HEK293T (cell line): Measurements from ENCODE around the gene MXRA7.
"Not testable (repeated sequence)": the region's sequence is repeated elsewhere in the genome, so short reads cannot be mapped to it uniquely, and the experiment has no call there.

ENCODE experiments used
- CTCF ChIA-PET: fragments of 350-600 bp; formaldehyde crosslinking; extraction: SDS; loops from one replicate; lab custom pipeline; 2021; ENCODE audit warnings: antibody characterized with exemption, inconsistent platforms; lab: Yijun Ruan, JAX
- POLR2A ChIA-PET: fragments of 350-600 bp; formaldehyde crosslinking; extraction: SDS; loops from one replicate; lab custom pipeline; 2020; ENCODE audit warnings: antibody characterized with exemption, inconsistent platforms; lab: Yijun Ruan, JAX
- DNase-seq: peaks from one replicate; pipeline ENCODE4 v3.0.0; 2012; ENCODE audit warnings: mixed read lengths; ENCODE audit errors: extremely low spot score
- ARNT ChIP-seq: fragments of 450-650 bp; IDR thresholded peaks from 2 replicates; pipeline ENCODE4 v1.6.1; 2017; ENCODE audit warnings: mild to moderate bottlenecking
- BHLHE40 ChIP-seq: fragments of 450-650 bp; IDR thresholded peaks from 2 replicates; pipeline ENCODE4 v1.6.1; 2016; ENCODE audit warnings: mild to moderate bottlenecking, moderate library complexity, borderline replicate concordance
- CTBP1 ChIP-seq: fragments of 450-650 bp; IDR thresholded peaks from 2 replicates; pipeline ENCODE4 v1.6.1; 2016; ENCODE audit warnings: borderline replicate concordance
- ELF4 ChIP-seq: fragments of 450-650 bp; IDR thresholded peaks from 2 replicates; pipeline ENCODE4 v1.6.1; 2017; ENCODE audit warnings: antibody characterized with exemption
- FOXA1 ChIP-seq: fragments of 450-650 bp; IDR thresholded peaks from 2 replicates; pipeline ENCODE4 v1.6.1; 2016; ENCODE audit warnings: mild to moderate bottlenecking
- FOXK2 ChIP-seq: fragments of 450-650 bp; IDR thresholded peaks from 2 replicates; pipeline ENCODE4 v1.6.1; 2016; ENCODE audit warnings: mild to moderate bottlenecking
- FOXM1 ChIP-seq: fragments of 450-650 bp; IDR thresholded peaks from 2 replicates; pipeline ENCODE4 v1.6.1; 2017; ENCODE audit warnings: mild to moderate bottlenecking, borderline replicate concordance
- HDGF ChIP-seq: fragments of 450-650 bp; IDR thresholded peaks from 2 replicates; pipeline ENCODE4 v1.6.1; 2017; ENCODE audit warnings: antibody characterized with exemption, borderline replicate concordance
- L3MBTL2 ChIP-seq: fragments of 450-650 bp; conservative IDR thresholded peaks from 2 replicates; pipeline ENCODE4 v1.6.1; 2016; ENCODE audit warnings: mild to moderate bottlenecking
- LEF1 ChIP-seq: fragments of 450-650 bp; IDR thresholded peaks from 2 replicates; pipeline ENCODE4 v1.6.1; 2017; ENCODE audit warnings: mild to moderate bottlenecking, borderline replicate concordance
- NFRKB ChIP-seq: fragments of 450-650 bp; IDR thresholded peaks from 2 replicates; pipeline ENCODE4 v1.6.1; 2016; ENCODE audit warnings: mild to moderate bottlenecking, moderate library complexity
- PKNOX1 ChIP-seq: fragments of 450-650 bp; IDR thresholded peaks from 2 replicates; pipeline ENCODE4 v1.6.1; 2016
- SP1 ChIP-seq: fragments of 450-650 bp; IDR thresholded peaks from 2 replicates; pipeline ENCODE4 v1.6.1; 2017
- SUZ12 ChIP-seq: fragments of 450-650 bp; IDR thresholded peaks from 2 replicates; pipeline ENCODE4 v1.6.1; 2016; ENCODE audit warnings: mild to moderate bottlenecking
- TARDBP ChIP-seq: fragments of 450-650 bp; IDR thresholded peaks from 2 replicates; pipeline ENCODE4 v1.6.1; 2016
- ZNF384 ChIP-seq: fragments of 450-650 bp; IDR thresholded peaks from 2 replicates; pipeline ENCODE4 v1.6.1; 2016

Gene MXRA7

DNA sequence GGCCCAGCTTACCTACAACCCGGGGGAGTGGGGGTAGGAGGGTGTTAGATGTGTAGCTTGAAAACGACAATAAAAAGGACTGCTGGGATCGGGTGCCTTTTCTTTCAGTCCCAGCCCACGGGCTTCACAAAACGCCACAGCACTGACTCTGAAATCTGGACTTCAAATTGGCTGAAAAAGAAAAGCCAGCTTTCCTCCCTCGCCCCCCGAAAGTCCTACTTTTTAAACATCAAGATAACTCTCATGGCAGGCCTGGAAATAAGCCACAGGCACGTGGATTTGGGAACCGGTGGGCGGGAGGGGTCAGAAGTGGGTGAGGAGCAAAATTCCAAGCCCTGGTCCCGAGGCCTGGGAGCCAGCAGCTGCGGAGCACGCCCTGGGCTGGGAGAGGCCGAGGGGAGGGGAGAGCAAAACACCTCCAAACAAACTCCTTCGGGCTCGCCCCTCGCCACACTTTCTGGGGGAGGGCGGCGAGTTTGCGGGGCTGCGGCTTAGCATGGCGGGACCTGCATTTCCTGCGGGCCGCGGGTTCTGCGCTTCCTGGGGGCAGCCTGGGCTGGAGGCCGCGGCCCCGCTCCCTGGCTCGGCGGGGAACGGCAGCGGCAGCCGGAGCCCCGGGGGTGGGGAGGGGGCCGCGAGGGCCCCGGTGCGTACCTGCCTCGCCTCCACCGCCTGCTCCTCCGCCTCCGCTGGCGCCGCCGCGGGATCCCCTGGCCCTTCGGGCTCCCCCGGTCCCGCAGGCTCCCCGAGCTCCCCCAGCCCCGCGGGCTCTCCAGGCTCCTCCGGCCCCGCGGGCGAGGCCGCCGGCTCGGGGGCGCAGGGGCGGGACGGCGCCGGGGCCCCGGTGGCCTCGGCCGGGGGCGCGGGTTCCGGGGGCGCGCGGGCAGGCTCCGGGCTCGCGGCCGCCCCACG lies 558 bp downstream of the MXRA7 start:
- TF ChIP-seq L3MBTL2, result peak; percentile 78
- CTCF ChIA-PET, result interaction anchor here (0.6 to 2.1 kb wide), 4 partner anchors 14 to 42 kb away, joined by 3 to 7 read pairs (median 6); no protein-coding TSS in a partner anchor
- DNase-seq, result not testable (repeated sequence)
- POLR2A ChIA-PET, result interaction anchor here (0.8 to 5.4 kb wide), 16 partner anchors 7 to 152 kb away, joined by 3 to 38 read pairs (median 7); partner anchors contain the start of genes JMJD6, METTL23, MFSD11 and SRSF2

DNA sequence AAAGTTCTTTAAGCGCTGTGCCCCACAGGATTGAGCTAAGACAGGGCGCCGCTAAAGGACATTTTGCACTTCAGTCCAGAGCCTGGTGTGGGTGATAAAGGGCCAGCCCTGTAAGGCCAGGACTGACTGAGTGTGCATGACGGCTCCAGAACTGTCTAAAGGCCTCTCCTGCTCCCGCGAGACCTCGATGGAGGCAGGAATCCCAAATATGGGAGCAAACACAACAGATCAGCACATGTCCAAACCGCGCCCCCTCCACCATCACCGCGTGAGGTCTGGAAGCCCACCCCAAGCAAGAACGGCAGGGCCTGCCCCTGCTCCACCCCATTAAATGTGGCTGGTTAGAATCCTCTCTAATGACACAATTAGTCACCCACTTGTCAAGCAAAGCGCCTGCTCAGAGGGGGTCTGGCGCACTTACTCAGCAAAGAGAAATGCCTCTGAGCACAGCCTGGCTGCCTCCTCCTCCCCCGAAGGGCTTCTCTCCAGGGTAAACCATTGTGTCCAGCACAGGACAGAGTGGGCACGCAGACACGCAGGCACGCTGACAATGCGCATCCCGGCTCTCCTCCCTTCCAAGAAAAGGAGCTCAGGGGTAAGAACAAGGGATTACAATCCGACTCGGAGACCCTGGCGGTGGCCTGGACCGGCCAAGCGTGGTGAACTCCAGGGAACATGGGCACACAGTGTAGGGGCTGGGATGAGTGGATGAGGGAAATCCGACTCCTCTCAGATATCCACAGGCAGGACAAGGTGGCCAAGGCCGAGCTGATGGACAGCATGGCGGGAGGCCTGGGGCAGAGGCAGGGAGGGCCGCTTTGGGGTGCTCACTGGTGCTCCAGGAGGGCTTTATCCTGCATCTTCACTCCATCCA lies 1.5 kb downstream of the MXRA7 start:
- ChIA-PET CTCF (interaction anchor here (0.7 to 2.3 kb wide), 8 partner anchors 11 to 86 kb away, joined by 3 to 12 read pairs (median 4); no protein-coding TSS in a partner anchor), POLR2A (interaction anchor here (1.0 to 5.4 kb wide), 13 partner anchors 8 to 260 kb away, joined by 3 to 38 read pairs (median 7); partner anchors contain the start of gene SRSF2)
- peak; percentile 81 for DNase-seq
- TF ChIP-seq L3MBTL2, result peak; percentile 49
- peak; percentile 71 for TF ChIP-seq PKNOX1
- TF ChIP-seq ARNT, result no peak

DNA sequence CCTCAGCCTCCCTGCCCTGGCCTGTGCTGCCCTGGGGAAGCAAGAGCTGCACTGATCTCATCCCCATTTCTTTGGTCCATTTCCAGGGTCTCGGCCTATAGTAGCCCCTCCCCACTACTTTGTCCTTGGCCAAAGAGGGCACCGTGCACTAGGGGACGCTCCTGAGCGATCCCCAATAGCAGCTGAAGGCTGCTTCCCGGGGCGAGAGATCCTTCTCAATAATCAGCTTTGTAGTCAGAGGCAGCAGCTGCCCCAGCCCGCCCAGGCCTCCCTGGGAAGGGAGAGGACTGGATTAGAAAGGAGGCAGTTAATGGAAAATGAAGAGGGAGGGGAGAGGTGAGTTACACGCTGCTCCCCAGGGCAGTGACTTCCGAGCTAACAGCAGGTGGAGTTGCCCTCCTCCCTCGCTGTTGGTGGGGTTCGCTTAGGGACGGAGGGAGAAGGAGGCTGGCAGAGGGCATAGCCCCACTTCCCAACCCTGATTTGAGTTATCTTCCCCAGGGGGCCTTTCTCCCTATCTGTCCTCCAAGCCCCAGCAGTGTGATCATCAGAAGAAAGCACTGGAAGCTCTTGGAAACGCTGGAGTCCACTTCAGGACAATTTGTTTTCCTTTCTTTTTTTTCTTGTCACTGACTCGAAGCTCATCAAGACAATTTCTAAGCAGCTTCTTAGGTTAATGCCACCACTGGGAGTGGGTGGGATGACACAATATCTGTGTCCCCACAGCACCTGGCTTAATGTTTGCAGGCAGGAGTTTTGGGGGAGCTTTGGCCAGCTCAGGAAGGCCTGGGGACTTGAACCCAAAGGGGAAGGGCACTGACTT lies 2.6 kb downstream of the MXRA7 start:
- ChIA-PET POLR2A (interaction anchor here (0.7 to 5.4 kb wide), 16 partner anchors 7 to 261 kb away, joined by 3 to 38 read pairs (median 4); partner anchors contain the start of genes JMJD6, METTL23 and SRSF2), CTCF (interaction anchor here (0.5 to 2.3 kb wide), 13 partner anchors 10 to 222 kb away, joined by 3 to 12 read pairs (median 3); no protein-coding TSS in a partner anchor)
- no peak for DNase-seq
- no peak for TF ChIP-seq ELF4
- no peak for TF ChIP-seq FOXA1
- TF ChIP-seq FOXK2, result no peak
- no peak for TF ChIP-seq NFRKB
- no peak for TF ChIP-seq FOXM1
- no peak for TF ChIP-seq SP1
- TF ChIP-seq ZNF384, result no peak
- no peak for TF ChIP-seq SUZ12
- no peak for TF ChIP-seq TARDBP
- no peak for TF ChIP-seq LEF1
- no peak for TF ChIP-seq HDGF
- no peak for TF ChIP-seq L3MBTL2
- no peak for TF ChIP-seq PKNOX1
- no peak for TF ChIP-seq ARNT
- no peak for TF ChIP-seq BHLHE40
- no peak for TF ChIP-seq CTBP1

DNA sequence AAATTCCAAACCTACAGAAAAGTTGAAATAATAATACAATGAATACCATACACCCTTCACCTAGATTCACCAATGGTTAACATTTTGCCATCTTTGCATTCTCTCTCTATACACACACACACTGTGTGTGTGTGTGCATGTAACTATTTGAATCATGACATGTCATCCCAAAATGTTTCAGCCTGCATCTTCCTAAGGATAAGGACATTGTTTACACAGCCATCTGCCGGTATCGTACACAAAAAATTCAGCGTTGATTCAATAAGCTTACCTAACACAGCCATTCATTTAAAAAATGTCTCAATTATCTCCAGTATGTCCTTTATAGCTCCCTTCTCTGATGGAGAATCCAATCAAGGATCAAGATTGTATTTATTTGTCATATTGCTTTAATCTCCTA lies 3.9 kb downstream of the MXRA7 start:
- no peak for DNase-seq
- CTCF ChIA-PET, result interaction anchor here (1.6 to 2.3 kb wide), 2 partner anchors 18 to 25 kb away, joined by 4 to 5 read pairs; no protein-coding TSS in a partner anchor
- POLR2A ChIA-PET, result interaction anchor here (5.4 kb wide), 1 partner anchor 9 kb away, joined by 38 read pairs; no protein-coding TSS in a partner anchor
- no peak for TF ChIP-seq SUZ12
- no peak for TF ChIP-seq PKNOX1
- no peak for TF ChIP-seq CTBP1
- TF ChIP-seq FOXK2, result no peak
- TF ChIP-seq ZNF384, result no peak
- TF ChIP-seq BHLHE40, result no peak
- TF ChIP-seq ARNT, result no peak
- TF ChIP-seq SP1, result no peak
- no peak for TF ChIP-seq LEF1
- TF ChIP-seq L3MBTL2, result no peak
- no peak for TF ChIP-seq FOXM1
- no peak for TF ChIP-seq ELF4
- no peak for TF ChIP-seq FOXA1
- TF ChIP-seq TARDBP, result no peak
- no peak for TF ChIP-seq HDGF
- TF ChIP-seq NFRKB, result no peak

- POLR2A ChIA-PET, result interaction anchor here (0.7 kb wide), 1 partner anchor 33 kb away, joined by 3 read pairs; no protein-coding TSS in a partner anchor
- CTCF ChIA-PET, result interaction anchor here (1.6 to 1.9 kb wide), 2 partner anchors 9 to 23 kb away, joined by 7 to 9 read pairs; no protein-coding TSS in a partner anchor
- TF ChIP-seq L3MBTL2, result no peak
- TF ChIP-seq TARDBP, result no peak
- no peak for TF ChIP-seq SUZ12
- no peak for TF ChIP-seq FOXK2
- no peak for TF ChIP-seq HDGF
- no peak for TF ChIP-seq BHLHE40
- TF ChIP-seq FOXA1, result no peak
- TF ChIP-seq ARNT, result no peak
- TF ChIP-seq SP1, result no peak
- no peak for TF ChIP-seq CTBP1
- no peak for TF ChIP-seq ZNF384
- no peak for TF ChIP-seq PKNOX1
- no peak for TF ChIP-seq FOXM1
- TF ChIP-seq ELF4, result no peak
- no peak for TF ChIP-seq LEF1
- no peak for TF ChIP-seq NFRKB
- DNase-seq, result no peak
Measured at GRCh38 chr17:76704805-76705204, 6.0 kb downstream of the MXRA7 start.
